Adrenal gland (tissue), 12 donors: ENCODE measurements around the gene BBS1. TPM values are rescaled to one million over a fixed set of nuclear protein-coding genes. Genes with fewer than 3 reads are reported as not detected.

ENCODE experiments used
- DNase-seq, 7 donors: peaks; one replicate each; pipeline ENCODE4 v3.0.0-alpha.2; 2019 to 2020
- H3K27ac ChIP-seq, 5 donors: fragments of 200-600 bp; sonication (generic) in 4 of 5; 1 replicate in 3 of 5; 2 replicates in 2 of 5; pipeline versions ENCODE4 v1.5.1 to v1.8.0; 2016 to 2020; ENCODE audit warnings: mild to moderate bottlenecking in 1 of 5
- H3K27me3 ChIP-seq: fragments of 200-600 bp; 2 replicates; pipeline ENCODE4 v1.8.0; 2021
- H3K36me3 ChIP-seq, 2 donors: fragments of 200-600 bp; replicated peaks in 1 of 2; 1 replicate in 1 of 2; 2 replicates in 1 of 2; pipeline versions ENCODE4 v1.5.1 to v1.8.0; 2018 to 2022
- H3K4me1 ChIP-seq, 2 donors: fragments of 200-600 bp; replicated peaks in 1 of 2; 1 replicate in 1 of 2; 2 replicates in 1 of 2; pipeline versions ENCODE4 v1.5.1 to v1.8.0; 2018 to 2021
- H3K4me3 ChIP-seq, 4 donors: fragments of 200-600 bp; sonication (generic) in 3 of 4; one replicate each; pipeline ENCODE4 v1.5.1; 2016 to 2018
- H3K9me3 ChIP-seq, 3 donors: fragments of 200-600 bp; sonication (generic) in 1 of 3; replicated peaks in 1 of 3; 1 replicate in 2 of 3; 2 replicates in 1 of 3; pipeline versions ENCODE4 v1.5.1 to v1.8.0; 2016 to 2021
- CTCF ChIP-seq, 6 experiments: fragments of 450-650 bp in 4 of 6; fragments of 200-600 bp in 2 of 6; sonication (generic) in 1 of 6; IDR thresholded peaks; 1 replicate in 5 of 6; 2 replicates in 1 of 6; pipeline versions ENCODE4 v1.5.1 to v1.8.0; 2016 to 2021; ENCODE audit warnings: antibody characterized with exemption in 6 of 6, mild to moderate bottlenecking in 2 of 6, moderate library complexity in 1 of 6
- POLR2A ChIP-seq, 2 donors: fragments of 450-650 bp; IDR thresholded peaks; one replicate each; pipeline ENCODE4 v1.6.1; 2017; ENCODE audit warnings: antibody characterized with exemption in 2 of 2, mild to moderate bottlenecking in 2 of 2, moderate library complexity in 1 of 2
- WGBS, 4 donors: extraction: QIAGEN DNeasy Blood & Tissue Kit in 2 of 4; methylation state at CpG; one replicate each; pipeline versions ENCODE4 v1.1.5 to v1.1.7; 2013 to 2017; 5-methylcytosine and 5-hydroxymethylcytosine counted together
- intact Hi-C, 2 donors: fragments of 100-400 bp; cut with DNase I; formaldehyde crosslinking; loops; one replicate each; pipeline versions ENCODE4 v1.14.1 to v1.15.0; 2022 to 2023
- polyA plus RNA-seq, 3 donors: library from polyadenylated mRNA; stranded (reverse); fragments of 200-250 nt in 2 of 3; fragments of 350-450 nt in 1 of 3; fragmentation: Illumina TruSeq in 1 of 3; extraction: RNeasy Lipid Tissue Mini Kit (QIAGEN cat#74804) in 1 of 3; gene quantifications; one replicate each; pipeline ENCODE4 v1.2.3, GENCODE V29; 2013 to 2014
- total RNA-seq, 9 donors: library from RNA; depleted of rRNA in 4 of 9; stranded (reverse); fragments of >200 nt in 4 of 9; fragments of 120-200 nt in 1 of 9; fragmentation: NEBNext Ultra II Directional in 1 of 9; extraction: Animal tissue kit (Norgen Biotek cat#: 25700) in 1 of 9; gene quantifications; one replicate each; pipeline versions ENCODE4 v1.1.0 to v1.2.4, GENCODE V29; 2013 to 2023
- donor health status: healthy with polysubstance abuse.
- donor health status: Bipolar disorder and iron deficiency.
- donor health status: DM: yes; HTN: yes; CAD: no.
- donor health status: DM: no; HTN: no; CAD: no.
- donor health status: DM: no; HTN: no; CAD: no.
- donor health status: DM: yes; HTN: yes; CAD: no.

BBS1 gene
- total and polyA plus RNA-seq, 12 donors = 24.1 to 132 (median 50.5) TPM

GRCh38 chr11:66563832-66564231 lies 53.4 kb downstream of the BBS1 start:
- intact Hi-C loops = no loop called here
- H3K27me3 ChIP-seq = no peaks in the 10 kb centered on the region
- WGBS, 4 donors = 89 to 95% (median 93%) methylated on average over 3 to 10 of the region's 10 CpGs

GRCh38 chr11:66564538-66564937 lies 54.1 kb downstream of the BBS1 start:
- Histone ChIP-seq H3K4me3 (no peak overlapping the region), H3K9me3 (no peaks in the 10 kb centered on the region), H3K27ac (no peak overlapping the region), H3K4me1 (peaks cover 14 to 15% of the 10 kb centered on the region in 2 donors), H3K36me3 (peaks cover 0 to 8% of the 10 kb centered on the region in 2 donors), H3K27me3 (no peaks in the 10 kb centered on the region)
- no peak for TF ChIP-seq CTCF (IDR thresholded peaks at IDR 0.05)
- TF ChIP-seq POLR2A (IDR thresholded peaks at IDR 0.05) = no peak
- WGBS, 4 donors = 84 to 96% (median 88%) methylated on average over 11 to 14 of the region's 14 CpGs
- intact Hi-C loops = no loop called here
- no peak for DNase-seq

More at GRCh38 chr11:66563832-66564231, 53.4 kb downstream of the BBS1 start:
- TF ChIP-seq POLR2A (IDR thresholded peaks at IDR 0.05) = no peak
- no peak for TF ChIP-seq CTCF (IDR thresholded peaks at IDR 0.05)
- H3K9me3 ChIP-seq = no peaks in the 10 kb centered on the region
- H3K4me1 ChIP-seq = peaks cover 13 to 18% of the 10 kb centered on the region in 2 donors
- peaks cover 0 to 8% of the 10 kb centered on the region in 2 donors for H3K36me3 ChIP-seq
- no peak overlapping the region for H3K4me3 ChIP-seq
- H3K27ac ChIP-seq = no peak overlapping the region
- DNase-seq = no peak

GRCh38 chr11:66564984-66565383 lies 54.5 kb downstream of the BBS1 start:
- WGBS, 4 donors = 57 to 74% (median 68%) methylated on average over 4 to 5 of the region's 5 CpGs
- TF ChIP-seq POLR2A (IDR thresholded peaks at IDR 0.05) (no peak), CTCF (IDR thresholded peaks at IDR 0.05) (no peak)

GRCh38 chr11:66566221-66566620 lies 55.8 kb downstream of the BBS1 start:
- Histone ChIP-seq H3K4me1 (peaks cover 14 to 15% of the 10 kb centered on the region in 2 donors), H3K36me3 (peaks cover 0 to 8% of the 10 kb centered on the region in 2 donors), H3K27me3 (no peaks in the 10 kb centered on the region), H3K27ac (no peak overlapping the region), H3K9me3 (no peaks in the 10 kb centered on the region), H3K4me3 (no peak overlapping the region)
- WGBS, 4 donors = 93 to 98% (median 94%) methylated on average over 8 of the region's 8 CpGs
- TF ChIP-seq CTCF (IDR thresholded peaks at IDR 0.05) (no peak), POLR2A (IDR thresholded peaks at IDR 0.05) (no peak)
- intact Hi-C loops = no loop called here
- no peak for DNase-seq

More at GRCh38 chr11:66564984-66565383, 54.5 kb downstream of the BBS1 start:
- Histone ChIP-seq H3K9me3 (no peaks in the 10 kb centered on the region), H3K27me3 (no peaks in the 10 kb centered on the region), H3K4me3 (no peak overlapping the region), H3K27ac (no peak overlapping the region), H3K36me3 (peaks cover 0 to 8% of the 10 kb centered on the region in 2 donors), H3K4me1 (peaks cover 14 to 15% of the 10 kb centered on the region in 2 donors)
- intact Hi-C loops = no loop called here
- DNase-seq = no peak
